SHP77 (cell line): ENCODE data around the gene GMPPA.

Experiments
- DNase-seq, 2 experiments: peaks; one replicate each; lab custom pipeline; 2025; lab: John Stamatoyannopoulos, UW

The GMPPA gene

GRCh38 chr2:219540784-219541504 is 42.3 kb downstream of the GMPPA start:
- DNase-seq: no peak

GRCh38 chr2:219541611-219542180 is 43.0 kb downstream of the GMPPA start:
- DNase-seq: peak; percentile 77 to 83

- peak; percentile 16 to 33 for DNase-seq
These were observed 44.4 kb downstream of the GMPPA start for GRCh38 chr2:219542931-219543595.

- peak; percentile 98 to 99 for DNase-seq
These were observed 45.1 kb downstream of the GMPPA start, which contains the start of the genes CHPF and TMEM198 for GRCh38 chr2:219543596-219544358. CHPF (minus strand) TSS chr2:219543809; CDS start chr2:219543538, 271 bp downstream. TMEM198 (plus strand) TSS chr2:219544028; CDS start chr2:219544728, 700 bp downstream.

- DNase-seq: no peak
These were observed 45.9 kb downstream of the GMPPA start for GRCh38 chr2:219544567-219544966.

GRCh38 chr2:219545295-219545942 is 46.7 kb downstream of the GMPPA start:
- no peak for DNase-seq

- no peak for DNase-seq
These were observed 47.3 kb downstream of the GMPPA start for GRCh38 chr2:219545943-219546352.

- DNase-seq: no peak
These were observed 48.9 kb downstream of the GMPPA start for GRCh38 chr2:219547621-219548020.

- no peak for DNase-seq
These were observed 50.3 kb downstream of the GMPPA start for GRCh38 chr2:219548990-219549389.

- DNase-seq: no peak
These were observed 50.9 kb downstream of the GMPPA start for GRCh38 chr2:219549619-219550018.

- peak; percentile 46 to 54 for DNase-seq
These were observed 53.0 kb downstream of the GMPPA start for GRCh38 chr2:219551441-219552381.

GRCh38 chr2:219552382-219553167 is 53.9 kb downstream of the GMPPA start:
- DNase-seq: peak; percentile 77 to 80

GRCh38 chr2:219553168-219553417 is 54.4 kb downstream of the GMPPA start:
- DNase-seq: no peak

GRCh38 chr2:219553463-219553963 is 54.8 kb downstream of the GMPPA start:
- no peak for DNase-seq

- no peak for DNase-seq
These were observed 55.7 kb downstream of the GMPPA start for GRCh38 chr2:219554350-219554749.

GRCh38 chr2:219555956-219556355 is 57.3 kb downstream of the GMPPA start:
- DNase-seq: no peak

- no peak for DNase-seq
These were observed 57.7 kb downstream of the GMPPA start for GRCh38 chr2:219556413-219556812.
